Duodenal mucosa (tissue), 2 donors: ENCODE results near the gene CAVIN4.

ENCODE experiments used
- H3K27ac ChIP-seq: one replicate; pipeline ENCODE4 v1.7.0; 2013; ENCODE audit warnings: low read depth, low read length
- H3K27me3 ChIP-seq, 2 donors: one replicate each; pipeline ENCODE4 v1.7.0; 2013; ENCODE audit warnings: low read length in 2 of 2, control low read depth in 1 of 2; ENCODE audit not compliant: insufficient read depth in 2 of 2, control insufficient read depth in 1 of 2
- H3K36me3 ChIP-seq, 2 donors: one replicate each; pipeline ENCODE4 v1.7.0; 2013; ENCODE audit warnings: low read length in 2 of 2, control low read depth in 1 of 2; ENCODE audit not compliant: insufficient read depth in 2 of 2, control insufficient read depth in 1 of 2
- H3K4me1 ChIP-seq, 2 donors: one replicate each; pipeline ENCODE4 v1.7.0; 2013; ENCODE audit warnings: low read length in 2 of 2, control low read depth in 1 of 2; ENCODE audit not compliant: insufficient read depth in 2 of 2, control insufficient read depth in 1 of 2
- H3K4me3 ChIP-seq, 2 donors: one replicate each; pipeline ENCODE4 v1.7.0; 2013; ENCODE audit warnings: low read length in 2 of 2, low read depth in 1 of 2
- H3K9ac ChIP-seq, 2 donors: one replicate each; pipeline ENCODE4 v1.7.0; 2013; ENCODE audit warnings: low read length in 2 of 2, low read depth in 1 of 2
- H3K9me3 ChIP-seq, 2 donors: one replicate each; pipeline ENCODE4 v1.7.0; 2013; ENCODE audit warnings: low read length in 2 of 2, control low read depth in 1 of 2; ENCODE audit not compliant: control insufficient read depth in 1 of 2

CAVIN4 gene

GRCh38 chr9:100602342-100602801 is 24.5 kb downstream of the CAVIN4 start:
- Histone ChIP-seq H3K36me3 (no peaks in the 10 kb centered on the region), H3K27ac (no peak overlapping the region)

GRCh38 chr9:100605405-100605804 is 27.5 kb downstream of the CAVIN4 start:
- Histone ChIP-seq H3K36me3 (no peaks in the 10 kb centered on the region), H3K9ac (no peak overlapping the region), H3K9me3 (no peaks in the 10 kb centered on the region), H3K27ac (no peak overlapping the region), H3K4me1 (no peaks in the 10 kb centered on the region), H3K27me3 (no peaks in the 10 kb centered on the region), H3K4me3 (no peak overlapping the region)

More at GRCh38 chr9:100602342-100602801, 24.5 kb downstream of the CAVIN4 start:
- H3K9ac ChIP-seq = peak overlapping the region in 1 of 2 donors; percentile 7
- no peak overlapping the region for H3K4me3 ChIP-seq
- no peaks in the 10 kb centered on the region for H3K27me3 ChIP-seq
- H3K4me1 ChIP-seq = peaks cover 6% of the 10 kb centered on the region in 2 donors
- H3K9me3 ChIP-seq = no peaks in the 10 kb centered on the region

- H3K4me3 ChIP-seq = no peak overlapping the region
- no peak overlapping the region for H3K27ac ChIP-seq
- H3K27me3 ChIP-seq = no peaks in the 10 kb centered on the region
- no peak overlapping the region for H3K9ac ChIP-seq
- H3K36me3 ChIP-seq = no peaks in the 10 kb centered on the region
- no peaks in the 10 kb centered on the region for H3K9me3 ChIP-seq
- no peaks in the 10 kb centered on the region for H3K4me1 ChIP-seq
Measured at GRCh38 chr9:100619194-100619593, 41.3 kb downstream of the CAVIN4 start.

- H3K4me3 ChIP-seq = no peak overlapping the region
- no peaks in the 10 kb centered on the region for H3K36me3 ChIP-seq
- no peak overlapping the region for H3K27ac ChIP-seq
- H3K9me3 ChIP-seq = no peaks in the 10 kb centered on the region
- no peaks in the 10 kb centered on the region for H3K4me1 ChIP-seq
- no peaks in the 10 kb centered on the region for H3K27me3 ChIP-seq
- no peak overlapping the region for H3K9ac ChIP-seq
Measured at GRCh38 chr9:100619665-100620064, 41.8 kb downstream of the CAVIN4 start.

- H3K9ac ChIP-seq = no peak overlapping the region
- H3K27ac ChIP-seq = no peak overlapping the region
- H3K27me3 ChIP-seq = no peaks in the 10 kb centered on the region
- H3K9me3 ChIP-seq = no peaks in the 10 kb centered on the region
- H3K4me1 ChIP-seq = no peaks in the 10 kb centered on the region
- no peak overlapping the region for H3K4me3 ChIP-seq
- no peaks in the 10 kb centered on the region for H3K36me3 ChIP-seq
Measured at GRCh38 chr9:100623969-100624368, 46.1 kb downstream of the CAVIN4 start.

- Histone ChIP-seq H3K9me3 (no peaks in the 10 kb centered on the region), H3K4me3 (no peak overlapping the region), H3K27ac (no peak overlapping the region), H3K4me1 (no peaks in the 10 kb centered on the region), H3K27me3 (no peaks in the 10 kb centered on the region), H3K36me3 (no peaks in the 10 kb centered on the region), H3K9ac (no peak overlapping the region)
Measured at GRCh38 chr9:100626949-100627348, 49.1 kb downstream of the CAVIN4 start.

GRCh38 chr9:100637787-100638186 is 59.9 kb downstream of the CAVIN4 start:
- H3K9me3 ChIP-seq = no peaks in the 10 kb centered on the region
- no peak overlapping the region for H3K9ac ChIP-seq
- no peak overlapping the region for H3K4me3 ChIP-seq
- no peaks in the 10 kb centered on the region for H3K4me1 ChIP-seq
- H3K27ac ChIP-seq = no peak overlapping the region
- no peaks in the 10 kb centered on the region for H3K27me3 ChIP-seq
- H3K36me3 ChIP-seq = no peaks in the 10 kb centered on the region
